Motor neuron (in vitro differentiated cells): ENCODE measurements around the gene AK1. TPM values are rescaled to one million over a fixed set of nuclear protein-coding genes. Genes with fewer than 3 reads are reported as not detected.

Experiments
- ATAC-seq, 8 experiments: fragments of 200-7000 bp; cut with Tn5 transposase; replicated peaks in 6 of 8; 2 replicates each; pipeline ENCODE4 v1.8.0; 2021; ENCODE audit warnings: mild to moderate bottlenecking in 8 of 8, moderate library complexity in 8 of 8
- H3K27ac ChIP-seq, 2 donors: fragments of 250-450 bp; sonication (Bioruptor Pico); 2 replicates each; pipeline ENCODE4 v1.9.0; 2021; ENCODE audit warnings: antibody characterized with exemption in 2 of 2, mild to moderate bottlenecking in 2 of 2, moderate library complexity in 1 of 2
- H3K4me1 ChIP-seq, 2 donors: fragments of 250-450 bp; sonication (Bioruptor Pico); replicated peaks in 1 of 2; 2 replicates each; pipeline ENCODE4 v1.6.1; 2021; ENCODE audit warnings: antibody characterized with exemption in 2 of 2, mild to moderate bottlenecking in 2 of 2, moderate library complexity in 1 of 2
- H3K4me3 ChIP-seq, 5 donors: fragments of 250-450 bp; sonication (Bioruptor Pico); 2 replicates each; pipeline ENCODE4 v1.9.0; 2021; ENCODE audit warnings: antibody characterized with exemption in 5 of 5, mild to moderate bottlenecking in 5 of 5, moderate library complexity in 4 of 5
- WGBS, 10 experiments: fragments of 450-650 bp; shearing (Covaris generic); methylation state at CpG; one replicate each; pipeline ENCODE4 v1.0.0; 2022; 5-methylcytosine and 5-hydroxymethylcytosine counted together
- in situ Hi-C, 9 experiments: fragments of 400-800 bp; cut with MboI; loops; one replicate each; pipeline ENCODE4 v1.15.0; 2021; ENCODE audit warnings: low sequenced_read_pairs in 9 of 9, low pct_unique_long_range_greater_than_20kb in 2 of 9; ENCODE audit not compliant: unreplicated experiment in 9 of 9
- total RNA-seq, 8 experiments: library from RNA; unstranded; fragments of 300-600 nt; gene quantifications; 2 replicates each; pipeline versions ENCODE4 v1.2.3 to v1.2.4, GENCODE V29; 2022

Gene AK1
- total RNA-seq, 8 experiments from 2014 or later: 27.8 to 238 (median 47.0) TPM

DNA sequence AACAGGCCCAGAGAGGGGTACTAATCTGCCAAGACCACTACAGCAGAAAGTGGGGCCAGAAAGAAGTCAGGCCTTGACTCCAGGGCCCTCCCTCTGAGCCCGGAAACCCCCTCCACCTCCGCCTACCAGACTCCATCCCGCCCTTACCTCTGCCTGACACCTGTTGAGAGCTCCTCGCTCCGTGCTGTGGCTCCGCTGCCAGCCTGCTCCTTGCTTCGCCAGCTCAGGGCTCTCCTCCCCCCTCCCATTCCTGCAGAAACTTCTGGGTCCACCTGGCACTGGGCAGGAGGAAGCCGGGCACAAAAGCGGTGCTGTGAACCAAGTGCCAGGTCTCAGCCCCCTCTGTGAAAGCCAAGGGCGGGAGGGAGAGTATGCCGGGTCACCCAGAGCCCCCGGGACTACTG, 28.3 kb upstream of the AK1 start:
- ATAC-seq: no peak
- in situ Hi-C loops: loop anchor here (25.0 kb wide), 1 partner anchor 318 kb away; no protein-coding TSS in a partner anchor
- 89 to 100% (median 95%) methylated on average over 1 to 5 of the region's 12 CpGs; no CpG with 5 or more reads in 6 of the 10 experiments for WGBS, 10 experiments
- Histone ChIP-seq H3K4me1 (peaks cover 17 to 33% of the 10 kb centered on the region in 2 donors), H3K27ac (no peak overlapping the region), H3K4me3 (no peak overlapping the region)

DNA sequence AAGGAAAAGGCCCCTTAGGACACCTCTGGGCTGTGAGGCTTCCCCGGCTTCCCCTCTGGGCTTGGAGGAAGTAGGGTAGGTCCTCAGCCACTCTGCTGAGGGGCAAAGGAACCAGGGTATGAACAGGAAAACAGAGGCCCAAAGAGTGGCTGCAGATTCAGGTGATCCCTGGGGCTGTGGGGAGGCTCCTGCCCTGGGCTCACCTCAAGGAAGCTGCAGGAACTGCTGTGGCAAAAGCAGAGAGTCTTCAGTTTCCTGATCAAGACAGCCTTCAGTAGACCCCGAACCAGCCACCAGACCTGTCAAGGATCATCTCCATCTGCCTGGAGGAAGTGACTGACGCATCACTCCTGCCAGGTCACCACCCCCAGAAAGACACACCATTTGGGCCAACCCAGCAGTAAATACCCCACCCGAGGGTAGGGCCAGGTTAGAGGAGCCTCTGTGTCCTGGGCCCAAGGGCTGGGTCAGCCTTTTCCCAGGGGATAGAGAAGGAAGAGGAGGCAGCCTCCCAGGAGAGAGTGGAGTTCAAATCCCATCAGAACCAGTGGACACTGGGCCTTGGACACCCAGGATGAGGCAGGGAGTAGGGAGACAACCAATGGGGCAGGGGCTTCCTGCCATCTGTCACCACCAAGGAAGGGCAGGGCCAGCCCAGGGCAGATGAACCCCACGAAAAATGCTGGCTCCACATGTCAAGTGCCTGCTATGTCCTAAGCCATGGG, 27.7 kb upstream of the AK1 start:
- 40 to 100% (median 83%) methylated on average over 1 of the region's 5 CpGs; no CpG with 5 or more reads in 3 of the 10 experiments for WGBS, 10 experiments
- in situ Hi-C loops: loop anchor here (25.0 kb wide), 1 partner anchor 318 kb away; no protein-coding TSS in a partner anchor
- peaks cover 15 to 29% of the 10 kb centered on the region in 2 donors for H3K4me1 ChIP-seq
- no peak overlapping the region for H3K4me3 ChIP-seq
- H3K27ac ChIP-seq: no peak overlapping the region
- ATAC-seq: peak in 2 of 8 experiments; percentile 5 to 7

DNA sequence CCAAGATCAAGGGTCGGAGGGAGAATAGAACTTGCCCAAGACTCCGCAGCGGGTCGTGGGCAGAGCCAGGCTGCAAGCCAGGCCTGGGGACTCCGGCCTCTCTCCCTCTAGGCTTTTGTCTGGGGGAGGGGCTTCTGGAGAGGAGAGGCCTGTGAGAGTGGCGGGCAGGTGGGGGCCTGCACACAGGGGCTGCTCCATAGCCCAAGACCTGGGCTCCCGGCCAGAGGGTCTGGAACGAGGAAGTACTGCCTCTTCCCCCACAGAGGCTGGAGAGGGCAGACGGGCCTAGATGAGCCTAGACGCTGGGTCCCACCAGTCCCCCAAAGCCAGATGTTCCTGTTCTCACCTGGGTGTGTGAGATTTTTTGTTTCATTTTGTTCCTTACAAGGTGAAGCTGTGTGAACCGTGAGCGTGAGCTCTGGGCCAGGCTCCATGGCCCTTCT, 27.1 kb upstream of the AK1 start:
- peaks cover 15 to 29% of the 10 kb centered on the region in 2 donors for H3K4me1 ChIP-seq
- ATAC-seq: peak in 1 of 8 experiments; percentile 17
- in situ Hi-C loops: loop anchor here (25.0 kb wide), 1 partner anchor 317 kb away; no protein-coding TSS in a partner anchor
- no peak overlapping the region for H3K4me3 ChIP-seq
- H3K27ac ChIP-seq: peak overlapping the region in 1 of 2 donors; percentile 49
- 60 to 83% (median 76%) methylated on average over 1 to 6 of the region's 12 CpGs; no CpG with 5 or more reads in 5 of the 10 experiments for WGBS, 10 experiments

DNA sequence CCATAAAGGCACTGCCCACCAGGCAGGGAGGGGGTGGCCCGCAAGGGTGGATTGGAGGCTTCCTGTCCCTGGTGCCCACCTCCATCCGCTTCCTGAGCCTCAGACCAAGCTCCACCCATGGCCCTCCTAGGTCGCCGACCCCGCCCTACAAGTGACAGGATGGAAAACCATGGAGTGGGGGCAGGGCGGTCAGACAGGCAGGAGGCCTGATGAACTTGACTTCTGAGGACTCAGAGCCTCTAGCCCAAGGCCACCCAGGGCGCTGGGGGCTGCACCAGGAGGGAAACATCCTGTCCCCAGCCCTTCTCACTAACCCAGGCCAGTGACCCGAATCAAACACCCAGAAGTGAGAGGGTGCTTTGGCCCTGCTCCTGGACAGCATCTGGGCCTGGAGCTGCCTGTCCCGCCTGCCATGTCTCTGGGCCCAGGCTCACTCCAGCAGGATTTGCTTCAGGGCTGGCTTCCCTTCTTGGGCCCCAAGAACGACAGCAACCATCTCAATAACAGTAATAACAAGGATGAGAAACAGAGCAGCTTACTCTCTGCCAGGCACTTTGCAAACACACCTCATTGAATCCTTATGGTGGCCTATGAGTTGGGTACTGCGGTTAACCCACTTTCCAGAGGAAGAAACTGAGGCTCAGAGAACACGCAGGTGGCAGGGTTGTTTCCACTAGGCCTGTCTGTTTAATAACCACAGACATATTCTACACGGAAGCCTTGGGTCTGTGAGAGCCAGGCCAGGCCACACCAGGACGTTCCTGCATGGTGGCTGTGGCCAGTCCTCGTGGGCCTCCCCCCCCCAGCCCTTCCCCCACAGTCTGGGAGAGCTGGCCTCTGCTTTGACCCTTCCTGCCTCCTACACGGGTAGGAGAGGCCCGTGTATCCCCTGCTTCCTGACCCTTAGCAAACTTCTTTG, 26.3 kb upstream of the AK1 start:
- H3K27ac ChIP-seq: peak overlapping the region in 1 of 2 donors; percentile 49
- no peak overlapping the region for H3K4me3 ChIP-seq
- ATAC-seq: peak in 3 of 8 experiments; percentile 8 to 47 (median 11)
- 0 to 70% (median 0%) methylated on average over 1 to 11 of the region's 17 CpGs; no CpG with 5 or more reads in 5 of the 10 experiments for WGBS, 10 experiments
- H3K4me1 ChIP-seq: peaks cover 15 to 29% of the 10 kb centered on the region in 2 donors
- in situ Hi-C loops: loop anchor here (25.0 kb wide), 1 partner anchor 317 kb away; no protein-coding TSS in a partner anchor

DNA sequence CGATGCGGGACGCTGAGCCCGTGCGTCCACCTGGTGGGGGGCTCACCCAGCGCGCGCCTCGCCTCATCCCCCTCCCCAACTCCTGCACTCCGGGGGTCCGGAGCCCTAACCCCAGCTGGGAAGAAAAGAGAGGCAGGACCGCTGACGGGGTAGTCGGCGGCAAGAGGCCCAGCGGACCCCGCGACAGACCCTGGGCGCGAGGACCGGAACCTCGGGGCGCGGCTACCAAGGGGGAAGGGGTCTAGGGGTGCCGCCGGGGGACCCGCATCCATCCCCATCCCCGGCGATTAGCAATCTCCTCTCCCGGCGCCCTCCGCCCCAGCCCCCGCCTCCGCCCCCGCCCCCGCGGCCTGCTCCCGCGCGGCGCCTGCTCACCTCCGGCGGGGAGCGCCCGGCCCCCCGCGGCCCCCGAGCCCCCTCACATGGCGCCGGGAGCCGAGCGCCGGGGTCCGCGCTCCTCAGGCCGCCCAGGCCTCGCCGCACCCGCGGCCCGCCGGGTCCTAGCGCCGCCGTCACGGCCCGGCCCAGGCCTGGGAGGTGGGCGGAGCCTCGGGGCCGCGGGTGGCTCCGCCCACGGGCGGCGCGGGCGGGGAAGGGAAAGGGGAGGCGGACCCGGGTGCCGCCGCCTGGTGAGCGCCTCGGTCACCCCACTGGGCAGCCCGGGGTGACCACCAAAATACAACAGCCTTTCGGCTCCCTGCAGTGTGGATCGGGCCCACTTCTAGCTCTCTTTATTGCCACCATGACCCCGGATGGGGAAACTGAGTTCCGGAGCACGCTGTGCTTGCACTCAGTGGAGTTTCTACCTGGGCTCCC, 21.9 kb upstream of the AK1 start, which contains the start of gene ST6GALNAC6:
ST6GALNAC6 (minus strand) TSS at position 476 of the 816 bp plus-strand sequence. CDS start 1,622 bp downstream, outside the sequence.
- in situ Hi-C loops: no loop called here
- H3K4me3 ChIP-seq: peak within 1 kb of the TSS; percentile 55 to 89 (median 58)
- peak; percentile 19 to 88 (median 80) for ATAC-seq
- WGBS, 10 experiments: 37% methylated on average over 2 of the region's 89 CpGs; no CpG with 5 or more reads in 9 of the 10 experiments
- peaks cover 7 to 27% of the 10 kb centered on the region in 2 donors for H3K4me1 ChIP-seq
- H3K27ac ChIP-seq: peak within 1 kb of the TSS; percentile 10 to 20

DNA sequence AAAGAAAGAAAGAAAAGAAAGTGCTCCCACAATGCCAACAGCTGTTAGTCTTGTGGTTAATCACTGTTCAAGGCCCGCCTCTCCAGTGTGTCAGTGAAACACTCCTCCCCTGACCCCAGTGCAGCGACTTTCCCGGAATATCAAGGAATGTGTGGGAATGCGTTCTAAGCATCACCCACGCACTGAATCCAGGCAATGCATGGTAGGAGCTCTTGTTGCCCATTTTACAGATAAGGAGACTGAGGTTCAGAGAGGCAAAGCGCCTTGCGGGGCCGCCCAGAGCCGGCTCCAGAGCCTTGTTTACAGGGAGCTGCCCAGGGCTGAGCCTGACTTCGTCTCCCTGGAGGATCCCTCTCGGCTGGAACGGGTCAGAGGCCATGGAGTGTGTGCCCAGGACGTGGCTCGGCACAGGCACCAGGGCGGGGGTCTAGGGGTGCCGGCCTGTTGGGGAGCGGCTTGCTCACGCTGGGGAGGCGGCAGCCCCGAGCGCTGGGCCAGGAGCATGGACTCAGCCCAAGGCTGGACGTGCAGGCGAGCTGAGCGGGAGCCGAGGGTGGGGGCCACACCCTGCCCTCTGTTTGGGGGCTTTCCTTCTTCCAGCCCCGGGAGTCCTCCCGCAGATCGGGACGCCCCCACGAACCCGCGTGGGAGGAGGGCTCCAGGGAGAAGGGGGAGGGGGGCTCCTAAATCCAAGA, 21.1 kb upstream of the AK1 start:
- ATAC-seq: peak; percentile 4 to 59 (median 25)
- 0 to 67% (median 3%) methylated on average over 1 to 11 of the region's 32 CpGs; no CpG with 5 or more reads in 1 of the 10 experiments for WGBS, 10 experiments

DNA sequence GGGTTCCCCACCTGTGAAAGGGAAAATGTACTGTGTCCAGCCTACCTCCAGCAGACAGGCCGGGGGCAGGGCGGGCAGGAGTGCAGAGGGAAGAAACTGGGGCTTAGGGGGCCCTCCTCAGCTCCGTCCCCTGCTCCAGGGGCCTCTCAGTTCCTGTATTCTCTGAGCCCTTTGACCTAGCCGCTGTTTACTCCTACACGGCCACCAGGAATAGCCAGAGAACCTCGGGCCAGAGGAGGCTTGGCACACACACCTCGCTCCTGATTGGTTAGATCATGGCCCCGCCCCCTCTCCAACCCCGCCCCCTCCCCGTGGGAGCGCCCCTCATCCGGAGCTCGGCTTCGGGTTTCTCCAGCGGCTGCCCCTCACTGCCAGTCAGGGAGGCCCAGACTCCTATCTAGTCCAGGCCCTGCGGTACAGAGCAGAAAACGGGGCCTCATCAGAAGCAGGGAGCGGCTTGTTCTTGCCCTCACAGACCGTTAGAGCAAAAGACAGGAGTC, 19.8 kb upstream of the AK1 start:
- H3K4me1 ChIP-seq: peaks cover 3 to 14% of the 10 kb centered on the region in 2 donors
- in situ Hi-C loops: no loop called here
- peak overlapping the region in 2 of 5 donors; percentile 2 to 10 for H3K4me3 ChIP-seq
- no CpG with 5 or more reads among the region's 19 CpGs for WGBS, 10 experiments
- peak; percentile 22 to 63 (median 56) for ATAC-seq
- H3K27ac ChIP-seq: peak overlapping the region in 1 of 2 donors; percentile 56

More for the DNA sequence above, 21.1 kb upstream of the AK1 start:
- in situ Hi-C loops: no loop called here
- H3K4me3 ChIP-seq: peak overlapping the region; percentile 55 to 89 (median 58)
- peak overlapping the region; percentile 10 to 20 for H3K27ac ChIP-seq
- H3K4me1 ChIP-seq: peaks cover 6 to 19% of the 10 kb centered on the region in 2 donors

DNA sequence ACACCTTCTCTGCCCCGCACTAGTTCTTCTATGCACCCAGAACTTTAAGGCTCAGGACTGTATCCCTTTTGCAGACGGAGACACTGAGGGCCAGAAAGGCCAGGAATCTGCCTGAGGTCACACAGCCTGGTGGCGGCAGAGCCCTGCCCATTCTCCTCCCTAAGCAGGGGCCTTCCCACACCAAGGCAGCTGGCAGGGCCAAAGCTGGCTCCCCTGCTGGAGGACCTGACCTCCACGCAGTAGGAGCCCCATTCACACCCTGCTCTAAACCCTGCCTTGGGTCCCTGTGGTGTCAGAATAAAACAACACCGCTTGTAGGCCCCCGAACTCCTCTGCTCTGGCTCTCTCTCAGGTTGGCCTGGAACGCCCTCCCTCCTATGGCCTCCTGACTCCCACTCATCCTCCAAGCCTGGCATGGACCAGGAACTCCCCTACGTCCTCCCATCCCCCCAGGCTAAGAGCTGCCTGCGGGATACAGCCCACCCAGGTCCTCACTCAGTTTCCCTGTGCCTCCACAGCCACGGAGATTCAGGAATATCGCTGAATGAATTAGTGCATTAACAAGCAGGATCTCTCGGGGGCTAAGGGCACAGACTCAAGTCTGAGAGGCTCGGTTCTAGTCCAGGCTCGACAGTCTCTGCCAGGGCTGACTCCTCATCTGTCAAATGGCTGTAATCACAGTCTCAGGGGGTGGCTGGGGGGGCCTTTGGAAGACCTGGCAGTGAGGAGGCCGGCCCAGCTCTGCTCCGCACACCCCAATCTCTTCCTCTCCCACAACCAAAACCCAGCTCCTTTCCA, 19.1 kb upstream of the AK1 start:
- H3K27ac ChIP-seq: peak overlapping the region in 1 of 2 donors; percentile 40
- no peak for ATAC-seq
- 58 to 100% (median 77%) methylated on average over 1 to 3 of the region's 16 CpGs; no CpG with 5 or more reads in 2 of the 10 experiments for WGBS, 10 experiments
- peaks cover 3 to 14% of the 10 kb centered on the region in 2 donors for H3K4me1 ChIP-seq
- H3K4me3 ChIP-seq: no peak overlapping the region
- in situ Hi-C loops: no loop called here

DNA sequence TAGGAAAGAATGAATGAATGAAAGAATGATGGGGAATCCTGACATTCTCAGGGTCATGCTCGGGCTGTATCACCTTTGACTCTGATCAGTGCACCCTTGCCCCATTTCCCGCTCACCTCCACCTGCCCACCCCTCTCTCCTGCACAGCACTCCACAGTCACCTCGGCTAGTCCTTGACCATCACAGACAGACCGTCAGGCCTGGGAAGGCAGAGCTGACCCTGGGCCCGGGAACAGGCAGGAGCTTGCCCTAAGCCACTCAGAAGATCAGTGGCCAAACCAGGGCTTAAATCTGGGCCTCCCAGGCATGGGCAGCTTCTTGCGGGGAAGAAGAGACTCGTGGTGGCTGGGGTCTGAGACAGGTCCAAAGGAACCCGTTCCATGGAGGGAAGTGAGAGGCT, 18.3 kb upstream of the AK1 start:
- Histone ChIP-seq H3K4me3 (no peak overlapping the region), H3K4me1 (peaks cover 3 to 14% of the 10 kb centered on the region in 2 donors), H3K27ac (no peak overlapping the region)
- in situ Hi-C loops: no loop called here
- 86 to 100% (median 92%) methylated on average over 1 to 3 of the region's 8 CpGs; no CpG with 5 or more reads in 5 of the 10 experiments for WGBS, 10 experiments
- no peak for ATAC-seq

DNA sequence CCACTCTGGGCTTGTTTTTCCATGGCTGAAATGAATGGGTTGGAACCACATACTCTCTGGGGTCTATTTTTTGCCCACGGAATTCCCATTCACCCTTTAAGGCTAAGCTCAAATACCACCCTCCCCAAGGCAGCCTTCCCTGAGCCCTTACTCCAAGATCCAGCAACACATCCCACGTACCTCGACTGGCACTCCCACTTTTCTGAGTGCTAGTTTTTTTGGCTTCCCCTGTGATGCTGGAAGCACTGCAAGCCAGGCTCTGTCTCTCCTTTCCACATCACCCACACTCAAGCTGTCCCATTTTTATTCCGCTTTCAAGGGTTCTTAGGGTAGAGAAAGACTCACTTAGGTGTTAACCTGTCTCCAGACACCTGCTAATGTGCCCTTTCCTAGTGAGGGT, 15.9 kb upstream of the AK1 start:
- 40 to 100% (median 100%) methylated on average over 1 to 4 of the region's 4 CpGs; no CpG with 5 or more reads in 3 of the 10 experiments for WGBS, 10 experiments
- peaks cover 3 to 12% of the 10 kb centered on the region in 2 donors for H3K4me1 ChIP-seq
- in situ Hi-C loops: no loop called here

DNA sequence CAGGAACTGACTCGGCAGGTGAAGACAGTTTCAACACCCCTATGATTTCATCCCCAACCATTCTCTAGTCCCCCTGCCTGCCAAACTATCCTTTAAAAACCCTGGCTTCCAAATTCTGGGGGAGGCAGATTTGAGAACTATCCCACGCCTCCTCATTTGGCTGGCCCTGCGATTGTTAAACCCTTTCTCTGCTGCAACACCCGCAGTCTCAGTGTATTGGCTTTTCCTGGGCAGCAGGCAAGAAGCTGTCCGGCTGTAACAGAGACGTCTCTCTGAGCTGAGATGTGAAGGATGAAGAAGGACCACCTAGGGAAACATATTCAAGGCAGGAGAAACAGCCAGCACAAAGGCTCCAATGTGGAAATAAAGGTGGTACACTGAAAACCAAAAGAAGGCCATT, 15.4 kb upstream of the AK1 start:
- 76 to 100% (median 96%) methylated on average over 1 to 6 of the region's 6 CpGs; no CpG with 5 or more reads in 1 of the 10 experiments for WGBS, 10 experiments
- no peak overlapping the region for H3K27ac ChIP-seq

More for the DNA sequence above, 15.9 kb upstream of the AK1 start:
- Histone ChIP-seq H3K4me3 (no peak overlapping the region), H3K27ac (no peak overlapping the region)
- ATAC-seq: no peak

More for the DNA sequence above, 15.4 kb upstream of the AK1 start:
- ATAC-seq: no peak
- in situ Hi-C loops: no loop called here
- Histone ChIP-seq H3K4me3 (no peak overlapping the region), H3K4me1 (peaks cover 3 to 9% of the 10 kb centered on the region in 2 donors)
